ENCODE results near the gene LITAF.
"Not testable (repeated sequence)": the region's sequence is repeated elsewhere in the genome, so short reads cannot be mapped to it uniquely, and the experiment has no call there.

LITAF gene

GRCh38 chr16:11571549-11571948 is 15.2 kb downstream of the LITAF start:
- DNase-seq, result no peak

GRCh38 chr16:11570806-11571205 is 15.9 kb downstream of the LITAF start:
- no peak for DNase-seq

- DNase-seq, result no peak
Observed at GRCh38 chr16:11570258-11570657, 16.5 kb downstream of the LITAF start.

- DNase-seq, result no peak
Observed at GRCh38 chr16:11566398-11566797, 20.3 kb downstream of the LITAF start.

- no peak for DNase-seq
Observed at GRCh38 chr16:11565665-11566064, 21.1 kb downstream of the LITAF start.

GRCh38 chr16:11564046-11564926 is 22.4 kb downstream of the LITAF start:
- no peak for DNase-seq

GRCh38 chr16:11563493-11564040 is 23.2 kb downstream of the LITAF start:
- no peak for DNase-seq

- no peak for DNase-seq
Observed at GRCh38 chr16:11562941-11563340, 23.8 kb downstream of the LITAF start.

- DNase-seq, result no peak
Observed at GRCh38 chr16:11562411-11562810, 24.3 kb downstream of the LITAF start.

GRCh38 chr16:11561856-11562255 is 24.9 kb downstream of the LITAF start:
- no peak for DNase-seq

- no peak for DNase-seq
Observed at GRCh38 chr16:11561454-11561805, 25.3 kb downstream of the LITAF start.

- no peak for DNase-seq
Observed at GRCh38 chr16:11560701-11561453, 25.8 kb downstream of the LITAF start.

- not testable (repeated sequence) for DNase-seq
Observed at GRCh38 chr16:11558308-11558823, 28.4 kb downstream of the LITAF start.

- DNase-seq, result no peak
Observed at GRCh38 chr16:11557801-11558200, 28.9 kb downstream of the LITAF start.

- DNase-seq, result no peak
Observed at GRCh38 chr16:11556945-11557720, 29.6 kb downstream of the LITAF start.

GRCh38 chr16:11556214-11556819 is 30.4 kb downstream of the LITAF start:
- DNase-seq, result no peak

- DNase-seq, result no peak
Observed at GRCh38 chr16:11554053-11554452, 32.7 kb downstream of the LITAF start.

GRCh38 chr16:11553371-11553770 is 33.3 kb downstream of the LITAF start:
- no peak for DNase-seq

- no peak for DNase-seq
Observed at GRCh38 chr16:11552440-11552839, 34.3 kb downstream of the LITAF start.

- no peak for DNase-seq
Observed at GRCh38 chr16:11551842-11552241, 34.9 kb downstream of the LITAF start.

- no peak for DNase-seq
Observed at GRCh38 chr16:11550791-11551498, 35.8 kb downstream of the LITAF start.

All from NCI-H2081 treated with DMSO at 0.1 percent for 48 hours (cell line).